T-helper 2 cell treated with Interferon-gamma antibody and Interleukin-4, amounts not matched to agents 5 μg/mL and 100 μg/mL, for 36 hours (primary cell): ENCODE data around the gene PXDN.

Experiments
- DNase-seq: peaks from one replicate; pipeline ENCODE4 v3.0.0; 2021; ENCODE audit warnings: low spot score
- H3K27ac Mint-ChIP-seq: one replicate; pipeline ENCODE4 v1.8.0; 2021; ENCODE audit warnings: mild to moderate bottlenecking, mixed read lengths
- H3K27me3 Mint-ChIP-seq: one replicate; pipeline ENCODE4 v1.8.0; 2021; ENCODE audit warnings: low read depth, mixed read lengths
- H3K36me3 Mint-ChIP-seq: one replicate; pipeline ENCODE4 v1.8.0; 2021; ENCODE audit warnings: low read depth, mixed read lengths
- H3K4me1 Mint-ChIP-seq: one replicate; pipeline ENCODE4 v1.8.0; 2021; ENCODE audit warnings: low read depth, mixed read lengths
- H3K4me3 Mint-ChIP-seq: one replicate; pipeline ENCODE4 v1.8.0; 2022; ENCODE audit warnings: mild to moderate bottlenecking, moderate library complexity, mixed read lengths
- H3K9me3 Mint-ChIP-seq: one replicate; pipeline ENCODE4 v1.8.0; 2021; ENCODE audit warnings: mixed read lengths

Gene PXDN

DNA sequence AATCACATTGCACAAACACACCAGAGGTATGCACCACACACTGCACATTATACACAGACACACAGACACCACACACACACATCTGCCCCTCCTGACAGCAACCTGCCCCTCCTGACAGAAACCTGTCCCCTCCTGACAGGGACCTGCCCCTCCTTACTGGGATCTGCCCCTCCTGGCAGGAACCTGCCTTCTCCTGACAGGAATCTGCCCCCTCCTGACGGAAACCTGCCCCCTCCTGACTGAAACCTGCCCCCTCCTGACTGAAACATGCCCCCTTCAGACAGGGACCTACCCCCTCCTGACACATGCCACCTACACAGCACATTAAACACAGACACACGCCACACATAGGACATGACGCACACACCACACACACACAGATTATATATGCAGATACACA lies 88.9 kb downstream of the PXDN start:
- no peak for DNase-seq
- Mint-ChIP-seq H3K36me3 (no peaks in the 10 kb centered on the region), H3K4me1 (no peaks in the 10 kb centered on the region), H3K27me3 (no peaks in the 10 kb centered on the region), H3K9me3 (no peaks in the 10 kb centered on the region), H3K4me3 (no peak overlapping the region), H3K27ac (no peak overlapping the region)

DNA sequence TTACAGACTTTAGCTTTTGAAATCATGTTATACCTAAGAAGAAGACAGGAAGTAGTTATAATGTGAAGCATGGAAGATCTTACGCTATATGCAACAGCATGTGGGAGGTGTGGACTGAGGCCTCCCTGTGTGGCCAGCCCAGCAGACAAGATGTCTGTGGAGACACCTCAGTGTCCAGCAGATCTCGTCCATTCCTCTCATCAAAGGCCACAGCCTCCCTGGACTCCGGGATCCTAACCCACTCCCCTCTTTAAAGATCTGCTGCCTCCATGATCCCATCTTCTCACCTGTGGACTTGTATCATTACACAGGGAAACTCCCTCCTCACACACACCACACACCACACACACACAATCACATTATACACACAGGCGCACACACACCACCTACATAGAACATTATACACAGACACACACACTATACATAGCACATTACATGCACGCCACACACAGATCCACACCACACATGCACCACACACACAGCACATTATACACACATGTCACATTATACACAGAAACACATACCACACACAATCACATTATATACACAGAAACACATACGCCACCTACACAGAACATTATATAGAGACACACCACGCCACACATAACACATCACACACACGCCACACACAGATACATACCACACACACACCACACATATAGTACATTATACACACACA lies 89.5 kb downstream of the PXDN start:
- H3K4me1 Mint-ChIP-seq, result no peaks in the 10 kb centered on the region
- H3K4me3 Mint-ChIP-seq, result no peak overlapping the region
- no peaks in the 10 kb centered on the region for H3K9me3 Mint-ChIP-seq

DNA sequence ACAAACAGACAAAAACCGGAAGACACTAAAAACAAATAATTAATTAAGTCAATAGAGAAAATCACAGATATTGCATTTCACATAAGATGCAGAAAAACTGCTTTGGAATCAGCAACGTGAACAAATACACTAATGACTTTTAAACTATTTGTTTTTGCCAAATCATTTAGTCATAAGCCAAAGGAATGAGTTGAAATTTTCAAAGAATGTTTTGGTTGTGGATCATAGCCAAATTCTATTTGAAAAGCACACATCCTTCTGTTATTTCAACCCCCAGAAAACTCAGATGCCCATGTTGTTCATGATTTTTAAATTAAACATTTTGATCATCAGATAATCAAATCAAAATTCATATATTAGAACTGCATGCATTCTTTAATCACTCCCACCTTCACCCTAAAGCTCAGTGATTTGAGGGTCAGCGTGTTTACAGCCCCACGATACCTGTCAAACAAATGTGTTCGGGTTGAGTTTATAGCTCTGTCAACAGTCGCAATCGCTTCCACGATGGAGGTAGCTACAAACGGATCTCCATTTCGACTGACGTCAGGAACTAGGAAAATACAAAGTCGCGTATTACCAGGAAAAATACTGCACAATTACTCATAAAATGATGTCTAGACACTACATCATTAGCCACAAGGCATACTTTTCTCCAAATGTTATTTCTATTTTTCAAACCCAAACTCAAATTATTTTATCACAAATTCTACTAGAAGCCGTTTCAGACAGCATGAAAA lies 90.2 kb downstream of the PXDN start:
- Mint-ChIP-seq H3K4me1 (no peaks in the 10 kb centered on the region), H3K27ac (no peak overlapping the region)

More for the DNA sequence above, 89.5 kb downstream of the PXDN start:
- no peaks in the 10 kb centered on the region for H3K27me3 Mint-ChIP-seq
- no peak for DNase-seq
- no peaks in the 10 kb centered on the region for H3K36me3 Mint-ChIP-seq
- no peak overlapping the region for H3K27ac Mint-ChIP-seq

DNA sequence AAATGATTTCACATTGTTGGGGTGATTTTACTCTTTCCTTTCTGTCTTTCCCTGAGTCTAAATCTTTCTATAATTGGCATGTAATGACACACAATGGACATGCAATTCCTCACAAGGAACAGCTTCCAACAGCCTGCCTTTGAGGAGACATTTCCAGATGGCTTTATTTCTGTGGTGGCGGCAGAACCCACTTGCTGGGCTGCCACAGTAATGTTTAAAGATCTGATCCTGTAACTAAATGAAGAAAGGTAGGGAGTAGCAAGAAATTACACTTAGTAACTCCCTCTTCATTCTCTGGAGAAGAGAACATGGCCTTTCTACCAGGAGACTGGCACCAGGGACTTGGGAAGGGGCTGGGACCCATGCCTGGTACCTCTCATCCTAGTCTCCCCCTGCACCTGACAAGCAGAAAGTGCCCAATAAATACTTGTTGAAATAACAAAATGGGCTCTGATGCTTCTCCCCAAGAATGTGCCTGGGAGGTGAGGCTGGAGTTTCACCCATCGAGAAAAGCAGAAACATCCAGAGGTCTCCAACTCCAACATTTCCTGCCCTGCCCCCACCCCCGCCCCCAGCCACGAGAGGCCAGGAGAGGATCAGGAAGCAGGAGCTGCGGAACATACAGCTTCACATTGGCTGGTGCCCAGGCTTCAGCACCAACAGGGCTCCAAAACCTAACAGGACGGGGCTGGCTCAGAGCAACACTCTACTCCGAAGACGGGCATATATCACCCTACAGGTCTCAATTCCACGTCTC lies 92.1 kb downstream of the PXDN start:
- H3K4me3 Mint-ChIP-seq, result no peak overlapping the region
- no peaks in the 10 kb centered on the region for H3K36me3 Mint-ChIP-seq
- DNase-seq, result no peak
- H3K9me3 Mint-ChIP-seq, result no peaks in the 10 kb centered on the region
- no peak overlapping the region for H3K27ac Mint-ChIP-seq
- no peaks in the 10 kb centered on the region for H3K27me3 Mint-ChIP-seq
- no peaks in the 10 kb centered on the region for H3K4me1 Mint-ChIP-seq

More for the DNA sequence above, 90.2 kb downstream of the PXDN start:
- Mint-ChIP-seq H3K27me3 (no peaks in the 10 kb centered on the region), H3K9me3 (no peaks in the 10 kb centered on the region), H3K4me3 (no peak overlapping the region), H3K36me3 (no peaks in the 10 kb centered on the region)
- no peak for DNase-seq

DNA sequence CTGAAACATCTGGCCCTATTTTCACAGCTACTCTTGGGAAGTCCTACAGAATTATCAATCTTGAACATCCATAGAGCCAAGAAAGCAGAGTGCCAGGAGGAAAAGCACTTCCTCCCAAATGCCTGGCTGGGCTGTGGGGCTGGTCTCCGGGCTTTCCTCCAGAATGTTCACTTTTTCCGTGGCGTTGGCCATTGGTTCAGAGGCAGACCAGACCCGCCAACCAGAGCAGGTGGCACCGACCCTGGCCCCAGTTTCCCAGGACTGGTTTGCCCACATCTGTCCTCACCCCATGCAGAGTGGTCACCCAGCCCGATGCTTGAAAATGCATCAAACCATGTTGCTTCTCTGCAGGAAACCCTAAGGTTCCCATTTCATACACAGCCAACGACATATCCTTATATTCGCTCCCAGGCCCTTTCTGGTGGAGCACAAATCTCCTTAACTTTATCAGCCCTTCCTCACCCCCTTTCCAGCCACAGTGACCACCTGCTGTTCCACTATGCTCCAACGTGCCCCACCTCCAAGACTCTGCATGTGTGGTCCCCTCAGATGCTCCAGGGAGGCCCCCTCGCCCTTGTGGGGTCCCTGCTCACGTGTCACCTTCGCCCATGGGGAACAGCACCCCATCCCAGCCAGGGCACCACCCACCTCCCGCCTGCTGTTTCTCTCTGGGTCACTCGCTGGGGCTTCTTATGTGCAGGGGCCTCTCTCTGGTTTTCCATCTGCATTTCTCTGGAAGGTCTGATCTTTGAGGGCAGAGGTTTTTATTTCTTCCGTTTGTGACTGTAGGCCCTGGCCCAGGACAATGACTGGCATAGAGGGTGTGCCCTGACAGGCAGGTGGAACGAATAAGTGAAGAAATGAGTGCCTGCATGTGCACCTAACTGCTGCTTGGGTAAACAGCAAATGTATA lies 92.9 kb downstream of the PXDN start:
- Mint-ChIP-seq H3K9me3 (no peaks in the 10 kb centered on the region), H3K4me3 (no peak overlapping the region), H3K36me3 (no peaks in the 10 kb centered on the region), H3K27me3 (no peaks in the 10 kb centered on the region), H3K4me1 (no peaks in the 10 kb centered on the region), H3K27ac (no peak overlapping the region)
- no peak for DNase-seq

DNA sequence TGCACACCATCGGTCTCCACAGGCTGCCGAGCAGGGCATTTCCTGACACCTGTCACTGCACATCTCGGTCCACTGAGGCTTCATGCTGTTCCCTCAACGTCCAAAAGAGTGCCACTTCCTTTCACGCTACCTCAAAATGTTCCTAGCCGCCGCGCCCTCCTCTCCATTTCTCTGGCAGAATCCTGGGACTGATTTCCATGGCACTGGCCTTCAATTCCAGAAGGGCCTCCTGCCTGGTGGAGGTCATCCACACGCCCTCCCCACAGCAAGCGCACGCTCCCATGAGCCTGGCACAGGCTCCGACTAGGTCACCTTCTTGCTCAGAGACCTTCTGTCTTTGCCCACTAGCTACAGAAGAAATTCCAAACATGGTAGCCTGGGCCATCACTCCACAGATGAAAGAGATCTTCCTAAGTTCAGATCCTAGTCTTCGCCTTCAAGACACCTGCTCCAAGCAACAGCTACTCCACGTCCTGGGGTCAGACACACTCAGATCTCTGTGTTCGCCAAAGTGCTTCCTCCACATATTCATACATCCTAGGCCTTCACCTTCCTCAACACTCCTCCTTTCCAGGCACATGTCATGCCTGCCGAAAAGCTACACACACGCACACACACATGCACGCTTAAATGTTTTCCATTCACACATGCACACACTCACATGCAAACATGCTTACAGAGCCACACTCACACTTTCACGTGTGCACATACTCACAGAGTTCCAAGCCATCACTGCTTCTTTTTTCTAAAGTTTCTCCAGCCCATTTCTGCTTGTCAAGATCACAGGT lies 94.0 kb downstream of the PXDN start:
- Mint-ChIP-seq H3K4me3 (no peak overlapping the region), H3K4me1 (no peaks in the 10 kb centered on the region), H3K27me3 (no peaks in the 10 kb centered on the region), H3K27ac (no peak overlapping the region), H3K9me3 (no peaks in the 10 kb centered on the region), H3K36me3 (no peaks in the 10 kb centered on the region)
- DNase-seq, result no peak

DNA sequence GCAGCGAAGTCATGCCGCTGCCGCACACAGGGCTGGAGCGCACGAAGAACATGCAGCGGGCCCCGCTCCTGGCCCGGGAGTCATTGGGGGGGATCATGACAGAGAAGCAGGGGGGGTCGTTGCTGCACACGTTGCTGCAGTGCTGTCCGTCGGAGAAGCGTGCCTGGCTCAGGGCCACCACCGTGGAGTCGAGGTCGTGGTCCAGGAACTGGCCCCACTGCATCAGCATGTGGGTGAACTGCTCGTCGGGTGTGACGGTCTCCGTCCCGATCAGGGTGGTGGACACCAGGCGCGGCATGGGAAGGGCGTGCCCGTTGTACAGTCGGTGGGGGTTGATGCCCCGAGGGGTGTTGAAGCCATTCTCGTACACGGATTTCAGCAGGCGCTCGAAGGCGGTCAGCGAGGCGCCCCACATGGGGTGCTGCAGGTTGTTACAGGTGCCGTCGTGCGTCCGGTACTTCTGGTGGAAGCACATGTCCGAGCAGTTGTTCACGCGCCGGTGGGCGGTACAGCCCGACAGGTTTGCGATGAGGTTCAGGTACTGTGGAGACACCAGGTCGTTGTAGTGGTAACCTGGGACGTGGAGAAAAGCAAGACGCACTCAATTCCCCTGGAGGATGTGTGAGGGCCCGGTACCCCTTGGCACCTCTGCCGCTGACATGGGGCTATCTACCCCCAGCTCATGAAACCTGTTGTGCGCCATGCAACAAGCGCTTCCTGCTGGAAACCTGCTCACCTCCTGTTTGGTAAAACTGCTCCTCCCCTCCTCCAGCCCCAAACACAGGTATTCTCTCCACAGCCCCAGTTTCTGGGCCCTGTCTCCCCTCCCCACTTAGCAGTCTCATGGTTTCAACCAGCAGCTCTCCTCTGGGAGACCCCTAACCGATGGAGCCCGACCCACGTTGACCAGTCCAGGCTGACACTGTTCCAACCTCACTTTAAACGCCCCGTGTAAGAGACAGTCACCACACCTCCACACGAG lies 94.9 kb downstream of the PXDN start:
- H3K36me3 Mint-ChIP-seq, result no peaks in the 10 kb centered on the region
- no peak for DNase-seq
- H3K9me3 Mint-ChIP-seq, result no peaks in the 10 kb centered on the region
- no peaks in the 10 kb centered on the region for H3K27me3 Mint-ChIP-seq
- H3K4me3 Mint-ChIP-seq, result no peak overlapping the region
- no peak overlapping the region for H3K27ac Mint-ChIP-seq
- H3K4me1 Mint-ChIP-seq, result no peaks in the 10 kb centered on the region

DNA sequence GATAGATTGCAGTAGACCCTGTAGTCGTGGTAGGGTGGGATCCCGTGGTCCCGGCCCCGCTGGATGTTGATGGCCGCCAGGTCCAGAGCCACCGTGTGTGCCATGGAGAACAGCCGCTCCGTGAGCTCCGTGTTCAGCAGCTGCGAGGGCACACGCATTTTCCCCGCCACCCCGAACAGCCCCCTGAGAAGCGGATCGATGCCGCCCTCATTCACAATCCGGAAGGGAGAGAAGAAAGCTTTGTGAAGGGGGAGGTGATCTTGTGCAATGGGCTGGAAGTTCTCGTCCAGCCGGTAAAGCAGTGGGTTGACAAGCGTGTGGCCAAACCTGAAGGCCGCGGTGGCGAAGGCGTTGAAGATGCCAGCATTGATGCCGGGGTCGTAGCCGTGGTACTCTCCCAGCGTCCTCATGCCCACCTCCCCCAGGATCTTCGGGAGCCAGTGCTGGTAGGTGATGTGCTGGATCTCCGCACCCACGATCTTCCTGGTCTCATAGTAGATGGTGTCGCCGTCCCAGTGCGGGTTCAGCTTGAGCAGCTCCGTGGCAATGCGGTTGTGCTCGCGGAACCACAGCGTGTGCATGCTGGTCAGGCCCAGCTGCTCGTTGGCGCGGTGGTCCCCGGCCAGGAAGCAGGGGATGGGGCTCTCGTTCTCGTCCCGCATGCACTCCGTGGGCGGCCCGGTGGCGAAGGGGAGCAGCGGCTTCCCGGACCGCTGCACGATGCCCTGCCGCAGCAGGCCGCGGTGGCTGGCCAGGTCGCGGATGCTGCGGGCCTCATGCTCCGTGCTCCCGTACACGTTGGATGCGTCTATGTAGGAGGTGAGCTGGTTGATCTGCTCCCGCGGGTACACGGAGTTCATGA lies 95.8 kb downstream of the PXDN start:
- no peak for DNase-seq
- no peak overlapping the region for H3K27ac Mint-ChIP-seq
- no peaks in the 10 kb centered on the region for H3K36me3 Mint-ChIP-seq
- H3K4me1 Mint-ChIP-seq, result no peaks in the 10 kb centered on the region
- no peak overlapping the region for H3K4me3 Mint-ChIP-seq
- H3K9me3 Mint-ChIP-seq, result no peaks in the 10 kb centered on the region
- H3K27me3 Mint-ChIP-seq, result no peaks in the 10 kb centered on the region

DNA sequence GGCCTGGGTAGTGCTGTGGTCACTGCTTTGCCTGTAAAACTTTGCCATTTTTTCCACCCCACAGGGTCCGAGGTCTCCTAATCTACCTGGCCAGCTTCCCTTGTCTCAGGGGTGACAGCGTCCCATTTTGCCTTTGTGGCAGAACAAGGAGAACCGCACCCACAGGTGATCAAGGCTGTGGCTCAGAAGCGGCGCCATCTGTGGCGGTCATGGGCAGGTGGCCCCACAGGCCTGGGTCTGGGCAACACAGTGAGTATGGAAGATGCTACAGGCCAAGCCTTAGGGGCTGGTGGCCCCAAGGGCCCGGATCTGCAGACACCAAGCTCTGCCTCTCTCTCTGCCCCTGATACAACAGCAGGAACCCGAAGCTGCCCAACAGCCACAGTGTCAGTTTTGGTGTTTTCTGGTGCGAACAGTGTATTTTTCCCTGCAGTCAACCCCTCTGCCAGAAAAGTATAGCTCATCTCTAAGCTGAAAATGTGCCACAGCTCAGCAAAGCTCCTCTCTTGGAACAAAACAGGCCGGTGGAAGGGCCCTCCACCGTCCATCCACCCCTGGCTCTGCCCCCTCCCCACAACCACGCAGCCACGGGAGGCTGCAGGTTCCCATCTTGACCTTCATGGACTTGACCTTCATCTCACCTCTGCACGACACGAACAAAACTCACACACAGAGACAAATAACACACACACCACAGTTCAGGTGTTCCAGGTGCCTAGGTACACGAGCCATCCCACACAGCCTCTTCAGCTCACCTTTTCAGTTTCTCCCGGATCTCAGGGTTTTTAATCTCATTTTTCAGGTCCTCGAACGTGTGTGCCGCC lies 96.7 kb downstream of the PXDN start:
- H3K4me3 Mint-ChIP-seq, result no peak overlapping the region
- no peaks in the 10 kb centered on the region for H3K4me1 Mint-ChIP-seq
- no peaks in the 10 kb centered on the region for H3K27me3 Mint-ChIP-seq

DNA sequence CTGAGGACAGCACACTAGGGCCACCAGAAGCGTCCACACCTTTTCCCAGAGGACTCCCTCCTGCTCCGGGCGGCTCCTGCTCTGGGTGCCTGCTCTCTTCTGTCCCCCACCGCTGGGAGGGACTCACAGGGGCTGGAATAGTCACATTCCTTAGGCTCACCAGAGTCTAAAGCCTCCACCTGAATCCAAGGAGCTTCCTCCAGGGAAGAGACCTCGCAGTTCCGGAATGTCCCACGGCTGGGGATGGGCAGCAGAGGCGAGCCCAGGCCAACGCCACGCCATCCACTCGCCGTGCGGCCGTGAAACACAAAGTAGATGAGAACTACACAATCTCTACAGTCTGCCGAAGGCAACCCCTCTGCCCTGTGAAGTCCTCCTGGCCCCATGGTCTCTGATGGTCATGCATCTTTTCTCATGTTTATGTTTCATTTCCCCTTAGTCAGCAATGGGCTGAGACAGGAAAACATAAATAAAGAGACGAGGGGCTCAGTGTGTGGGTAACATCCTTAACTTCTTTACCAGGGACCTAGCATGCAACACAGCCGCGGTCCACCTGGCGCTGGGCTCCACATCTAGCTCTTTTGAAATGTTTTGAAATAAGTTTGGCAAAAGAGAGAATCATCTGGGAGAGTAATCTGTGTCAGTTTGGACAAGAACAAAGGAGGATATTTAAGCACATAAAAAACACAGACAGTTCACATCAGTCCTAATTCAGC lies 98.4 kb downstream of the PXDN start:
- H3K27ac Mint-ChIP-seq, result no peak overlapping the region

More for the DNA sequence above, 96.7 kb downstream of the PXDN start:
- no peak for DNase-seq
- Mint-ChIP-seq H3K27ac (no peak overlapping the region), H3K9me3 (no peaks in the 10 kb centered on the region), H3K36me3 (no peaks in the 10 kb centered on the region)

More for the DNA sequence above, 98.4 kb downstream of the PXDN start:
- no peaks in the 10 kb centered on the region for H3K4me1 Mint-ChIP-seq
- no peaks in the 10 kb centered on the region for H3K9me3 Mint-ChIP-seq
- no peak for DNase-seq
- no peaks in the 10 kb centered on the region for H3K36me3 Mint-ChIP-seq
- H3K4me3 Mint-ChIP-seq, result no peak overlapping the region
- H3K27me3 Mint-ChIP-seq, result no peaks in the 10 kb centered on the region
